Sigmoid colon (tissue), 7 donors: Measurements from ENCODE around the gene SH3BP5. TPM values are rescaled to one million over a fixed set of nuclear protein-coding genes. Genes with fewer than 3 reads are reported as not detected.
A peak's percentile ranks its signal among the peaks of the same experiment; 100 is the strongest.

Experiments used
- DNase-seq: peaks from one replicate; pipeline ENCODE4 v3.0.0-alpha.2; 2019
- H3K27ac ChIP-seq, 4 donors: fragments of 200-600 bp; sonication (generic); one replicate each; pipeline ENCODE4 v1.5.1; 2016 to 2019; ENCODE audit warnings: mild to moderate bottlenecking in 1 of 4
- H3K27me3 ChIP-seq, 3 donors: fragments of 200-600 bp; sonication (generic); one replicate each; pipeline ENCODE4 v1.5.1; 2019; ENCODE audit warnings: mild to moderate bottlenecking in 1 of 3
- H3K36me3 ChIP-seq, 4 donors: fragments of 200-600 bp; sonication (generic); one replicate each; pipeline ENCODE4 v1.5.1; 2016 to 2019
- H3K4me1 ChIP-seq, 4 donors: fragments of 200-600 bp; sonication (generic); one replicate each; pipeline ENCODE4 v1.5.1; 2017 to 2019
- H3K4me3 ChIP-seq, 4 donors: fragments of 200-600 bp; sonication (generic); one replicate each; pipeline ENCODE4 v1.5.1; 2017 to 2019; ENCODE audit warnings: mild to moderate bottlenecking in 2 of 4, moderate library complexity in 1 of 4
- H3K9me3 ChIP-seq, 4 donors: fragments of 200-600 bp in 3 of 4; sonication (generic) in 3 of 4; one replicate each; pipeline versions ENCODE4 v1.5.1 to v1.6.1; 2013 to 2019
- CTCF ChIP-seq, 4 experiments: fragments of 450-650 bp in 3 of 4; fragments of 200-600 bp in 1 of 4; IDR thresholded peaks; one replicate each; pipeline ENCODE4 v1.5.1; 2016 to 2019; ENCODE audit warnings: antibody characterized with exemption in 4 of 4, mild to moderate bottlenecking in 3 of 4, moderate library complexity in 2 of 4
- EP300 ChIP-seq, 4 donors: sonication (generic); formaldehyde crosslinking; IDR thresholded peaks; one replicate each; pipeline ENCODE4 v1.6.1; 2017; ENCODE audit warnings: antibody characterized with exemption in 4 of 4
- POLR2A ChIP-seq, 2 donors: fragments of 450-650 bp; IDR thresholded peaks; one replicate each; pipeline ENCODE4 v1.6.1; 2016; ENCODE audit warnings: antibody characterized with exemption in 2 of 2, mild to moderate bottlenecking in 2 of 2, moderate library complexity in 2 of 2
- POLR2AphosphoS5 ChIP-seq, 4 donors: sonication (generic); formaldehyde crosslinking; IDR thresholded peaks; one replicate each; pipeline ENCODE4 v1.6.1; 2017; ENCODE audit warnings: antibody characterized with exemption in 4 of 4
- WGBS, 2 donors: extraction: QIAGEN DNeasy Blood & Tissue Kit; methylation state at CpG; one replicate each; pipeline ENCODE4 v1.1.7; 2013; 5-methylcytosine and 5-hydroxymethylcytosine counted together
- intact Hi-C: fragments of 100-400 bp; cut with DNase I; formaldehyde crosslinking; loops from one replicate; pipeline ENCODE4 v1.15.1; 2023
- polyA plus RNA-seq, 3 donors: library from polyadenylated mRNA; stranded (reverse); fragments of 200-250 nt; gene quantifications; one replicate each; pipeline ENCODE4 v1.2.3, GENCODE V29; 2013
- total RNA-seq, 4 donors: library from RNA; depleted of rRNA; stranded (reverse); fragments of >200 nt; gene quantifications; one replicate each; pipeline ENCODE4 v1.1.0, GENCODE V29; 2016
- donor health status: healthy with polysubstance abuse.
- donor health status: Bipolar disorder and iron deficiency.
- donor health status: healthy.

SH3BP5 gene
- total and polyA plus RNA-seq, 7 donors = 5.5 to 40.4 (median 31.2) TPM

- DNase-seq = peak; percentile 58
- 80 to 92% methylated on average over 4 of the region's 4 CpGs for WGBS, 2 donors
- TF ChIP-seq POLR2A (IDR thresholded peaks at IDR 0.05) (no peak), CTCF (IDR thresholded peaks at IDR 0.05) (no peak), EP300 (IDR thresholded peaks at IDR 0.05) (no peak), POLR2AphosphoS5 (IDR thresholded peaks at IDR 0.05) (no peak)
These were observed 17.4 kb downstream of the SH3BP5 start for GRCh38 chr3:15315003-15315402.

DNA sequence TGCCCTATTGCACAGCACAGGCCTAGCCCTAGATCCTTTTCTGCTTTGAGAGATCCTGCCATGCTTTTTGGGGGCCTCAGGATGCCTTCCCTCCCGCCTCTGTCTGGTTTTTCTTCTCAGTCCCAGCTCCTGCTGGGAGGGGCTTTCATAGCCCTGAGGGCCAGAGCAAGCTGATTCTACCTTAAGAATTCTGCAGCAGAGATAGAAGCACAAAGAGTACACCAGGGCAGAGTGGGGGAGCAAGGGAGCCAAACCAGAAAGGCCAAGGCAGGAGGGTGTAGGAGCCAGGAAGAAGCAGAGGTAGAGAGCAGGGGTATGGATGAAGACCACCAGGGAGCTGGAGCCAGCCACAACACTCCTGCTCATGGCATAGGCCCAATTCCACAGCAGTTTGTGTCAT, 18.1 kb downstream of the SH3BP5 start:
- no peaks in the 10 kb centered on the region for H3K9me3 ChIP-seq
- 94 to 96% methylated on average over 1 of the region's 1 CpG for WGBS, 2 donors
- no peak overlapping the region for H3K4me3 ChIP-seq
- peaks cover 0 to 11% (median 7%) of the 10 kb centered on the region in 4 donors for H3K4me1 ChIP-seq
- TF ChIP-seq POLR2A (IDR thresholded peaks at IDR 0.05) (no peak), POLR2AphosphoS5 (IDR thresholded peaks at IDR 0.05) (no peak)
- peak; percentile 19 for DNase-seq
- no peaks in the 10 kb centered on the region for H3K36me3 ChIP-seq
- H3K27ac ChIP-seq = peak overlapping the region in 1 of 4 donors; percentile 82
- no peaks in the 10 kb centered on the region for H3K27me3 ChIP-seq
- intact Hi-C loops = no loop called here

More at GRCh38 chr3:15315003-15315402, 17.4 kb downstream of the SH3BP5 start:
- peaks cover 0 to 18% (median 15%) of the 10 kb centered on the region in 4 donors for H3K4me1 ChIP-seq
- H3K27me3 ChIP-seq = no peaks in the 10 kb centered on the region
- intact Hi-C loops = no loop called here
- no peak overlapping the region for H3K4me3 ChIP-seq
- no peaks in the 10 kb centered on the region for H3K9me3 ChIP-seq
- no peaks in the 10 kb centered on the region for H3K36me3 ChIP-seq
- peak overlapping the region in 3 of 4 donors; percentile 29 to 82 (median 42) for H3K27ac ChIP-seq

DNA sequence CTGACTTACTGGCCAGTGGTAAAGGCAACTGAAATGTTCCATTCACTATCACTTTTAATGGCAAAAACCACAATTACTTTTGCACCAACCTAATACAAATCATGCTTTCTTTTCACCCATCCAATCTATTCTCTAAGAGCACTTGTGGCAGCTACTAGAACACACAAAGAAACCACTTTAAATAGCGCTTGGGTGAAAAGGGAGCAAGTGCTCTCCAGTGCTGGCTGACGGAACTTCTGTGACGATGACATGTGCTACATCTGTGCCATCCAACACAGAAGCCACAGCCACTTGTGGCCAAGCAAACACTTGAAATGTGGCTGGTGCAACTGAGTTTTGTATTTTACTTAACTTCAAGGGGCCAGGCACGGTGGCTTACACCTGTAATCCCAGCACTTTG, 18.9 kb downstream of the SH3BP5 start:
- H3K9me3 ChIP-seq = no peaks in the 10 kb centered on the region
- intact Hi-C loops = no loop called here
- H3K27me3 ChIP-seq = no peaks in the 10 kb centered on the region
- no peaks in the 10 kb centered on the region for H3K36me3 ChIP-seq
- no peak overlapping the region for H3K4me3 ChIP-seq
- 87 to 96% methylated on average over 4 of the region's 4 CpGs for WGBS, 2 donors
- TF ChIP-seq POLR2AphosphoS5 (IDR thresholded peaks at IDR 0.05) = no peak
- peaks cover 0 to 5% (median 1%) of the 10 kb centered on the region in 4 donors for H3K4me1 ChIP-seq
- no peak overlapping the region for H3K27ac ChIP-seq
- peak; percentile 54 for DNase-seq

GRCh38 chr3:15312550-15312949, 19.8 kb downstream of the SH3BP5 start:
- Histone ChIP-seq H3K27me3 (no peaks in the 10 kb centered on the region), H3K36me3 (no peaks in the 10 kb centered on the region), H3K9me3 (peaks cover 0 to 1% (median 0%) of the 10 kb centered on the region in 4 donors), H3K4me1 (peaks cover 0 to 5% (median 0%) of the 10 kb centered on the region in 4 donors), H3K27ac (no peak overlapping the region), H3K4me3 (no peak overlapping the region)
- 44 to 45% methylated on average over 2 of the region's 2 CpGs for WGBS, 2 donors
- DNase-seq = no peak
- TF ChIP-seq POLR2A (IDR thresholded peaks at IDR 0.05) = no peak
- intact Hi-C loops = no loop called here

GRCh38 chr3:15310491-15311370, 21.7 kb downstream of the SH3BP5 start:
- Histone ChIP-seq H3K9me3 (peaks cover 0 to 1% (median 0%) of the 10 kb centered on the region in 4 donors), H3K27ac (peak overlapping the region in 2 of 4 donors; percentile 31 to 45), H3K4me1 (peaks cover 0 to 5% (median 0%) of the 10 kb centered on the region in 4 donors), H3K4me3 (no peak overlapping the region), H3K27me3 (no peaks in the 10 kb centered on the region), H3K36me3 (no peaks in the 10 kb centered on the region)
- TF ChIP-seq POLR2A (IDR thresholded peaks at IDR 0.05) (no peak), POLR2AphosphoS5 (IDR thresholded peaks at IDR 0.05) (no peak), EP300 (IDR thresholded peaks at IDR 0.05) (no peak), CTCF (IDR thresholded peaks at IDR 0.05) (no peak)
- 23 to 63% methylated on average over 6 of the region's 6 CpGs for WGBS, 2 donors
- intact Hi-C loops = no loop called here
- peak; percentile 37 for DNase-seq

DNA sequence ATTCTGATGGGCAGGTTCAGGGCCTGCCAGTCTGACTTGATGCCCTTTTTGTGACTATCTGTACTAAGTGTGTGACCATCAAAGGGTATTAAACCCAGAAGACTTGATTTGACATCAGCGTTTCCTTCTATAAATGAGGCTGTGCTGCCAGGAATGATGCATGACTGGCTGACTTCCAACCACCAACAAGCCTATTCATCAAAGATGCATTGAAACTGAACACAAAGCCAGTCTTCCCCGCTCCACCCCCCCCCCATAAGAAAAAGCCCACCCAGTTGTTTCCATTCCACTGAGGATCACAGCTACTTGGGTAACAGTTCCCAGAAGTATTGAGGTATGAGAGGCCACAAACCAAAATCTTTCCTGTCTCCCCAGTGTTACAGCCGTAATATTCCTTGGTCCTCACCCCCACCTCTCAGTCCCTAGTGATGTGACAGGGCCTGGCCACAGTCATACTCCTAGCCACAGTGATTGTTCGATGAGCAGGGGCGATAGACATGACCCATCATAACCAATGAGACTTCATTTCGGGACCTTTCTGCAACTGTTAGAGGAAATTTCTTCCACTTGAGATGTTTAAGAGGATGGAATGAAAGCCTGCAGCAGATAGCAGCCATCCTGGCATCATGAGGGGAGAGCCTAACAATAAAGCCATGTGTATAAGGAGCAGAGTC, 22.6 kb downstream of the SH3BP5 start:
- peak; percentile 58 for DNase-seq
- H3K4me3 ChIP-seq = no peak overlapping the region
- peaks cover 0 to 1% (median 0%) of the 10 kb centered on the region in 4 donors for H3K9me3 ChIP-seq
- H3K4me1 ChIP-seq = peaks cover 0 to 5% (median 0%) of the 10 kb centered on the region in 4 donors
- WGBS, 2 donors = 75% methylated on average over 6 of the region's 6 CpGs
- H3K27me3 ChIP-seq = no peaks in the 10 kb centered on the region
- no peaks in the 10 kb centered on the region for H3K36me3 ChIP-seq
- TF ChIP-seq POLR2A (IDR thresholded peaks at IDR 0.05) = no peak
- no peak for TF ChIP-seq CTCF (IDR thresholded peaks at IDR 0.05)
- no peak for TF ChIP-seq POLR2AphosphoS5 (IDR thresholded peaks at IDR 0.05)
- TF ChIP-seq EP300 (IDR thresholded peaks at IDR 0.05) = no peak
- H3K27ac ChIP-seq = peak overlapping the region in 1 of 4 donors; percentile 45
- intact Hi-C loops = no loop called here
